DMS79 treated with DMSO at 0.1 percent for 48 hours (cell line): ENCODE results near the gene POLDIP3.
"Not testable (repeated sequence)": the region's sequence is repeated elsewhere in the genome, so short reads cannot be mapped to it uniquely, and the experiment has no call there.

Experiments used
- DNase-seq: peaks from one replicate; lab custom pipeline; 2025; lab: John Stamatoyannopoulos, UW

Gene POLDIP3

DNA sequence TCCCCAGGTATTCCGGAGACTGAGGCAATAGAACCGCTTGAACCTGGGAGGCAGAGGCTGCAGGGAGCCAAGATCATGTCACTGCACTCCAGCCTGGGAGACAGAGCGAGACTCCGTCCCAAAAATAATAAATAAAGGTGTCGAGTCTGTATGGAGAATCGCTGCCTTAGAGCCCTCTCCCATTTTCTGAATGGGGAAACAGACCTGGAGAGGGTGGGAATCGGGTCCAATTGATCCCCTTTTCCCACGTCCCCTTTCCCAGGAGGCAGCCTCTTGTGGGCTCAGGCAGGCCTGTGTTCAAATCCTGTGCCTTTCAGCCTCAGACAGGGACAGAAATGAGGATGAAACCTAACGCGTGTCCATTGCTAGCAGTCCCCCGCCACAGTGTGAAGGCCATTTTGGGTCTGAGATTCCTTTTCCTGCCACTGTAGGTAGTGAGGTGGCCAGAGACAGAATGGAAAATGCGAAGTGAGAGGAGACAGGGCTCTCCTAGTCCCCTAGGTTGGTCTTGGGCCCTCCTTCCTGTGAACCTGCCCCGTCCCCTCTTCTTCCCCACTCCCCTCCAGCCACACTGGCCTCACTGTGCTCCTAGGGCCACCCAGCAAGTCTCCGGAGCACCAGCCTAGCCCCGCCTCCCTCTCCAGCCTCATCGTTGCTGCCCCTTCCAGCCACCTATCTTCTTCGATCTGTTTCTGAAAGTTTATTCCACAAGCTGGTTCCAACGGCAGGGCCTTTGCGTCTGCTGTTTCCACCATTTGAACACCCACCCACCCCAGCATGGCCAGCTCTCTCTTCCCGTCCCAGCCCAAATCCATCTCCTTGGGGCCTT, 2.7 kb upstream of the POLDIP3 start:
- DNase-seq = no peak

DNA sequence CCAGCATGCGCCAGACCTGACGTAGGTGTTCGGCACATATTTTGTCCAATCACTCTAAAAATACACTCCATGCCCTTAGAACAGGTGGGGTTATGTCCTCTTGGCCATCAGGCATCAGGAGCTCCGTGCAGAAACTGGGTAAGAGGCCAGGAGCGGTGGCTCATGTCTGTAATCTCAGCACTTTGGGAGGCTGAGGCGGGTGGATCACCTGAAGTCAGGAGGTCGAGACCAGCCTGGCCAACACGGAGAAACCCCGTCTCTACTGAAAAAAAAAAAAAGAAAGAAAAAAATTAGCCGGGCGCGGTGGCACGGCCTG, 1.1 kb upstream of the POLDIP3 start:
- not testable (repeated sequence) for DNase-seq

DNA sequence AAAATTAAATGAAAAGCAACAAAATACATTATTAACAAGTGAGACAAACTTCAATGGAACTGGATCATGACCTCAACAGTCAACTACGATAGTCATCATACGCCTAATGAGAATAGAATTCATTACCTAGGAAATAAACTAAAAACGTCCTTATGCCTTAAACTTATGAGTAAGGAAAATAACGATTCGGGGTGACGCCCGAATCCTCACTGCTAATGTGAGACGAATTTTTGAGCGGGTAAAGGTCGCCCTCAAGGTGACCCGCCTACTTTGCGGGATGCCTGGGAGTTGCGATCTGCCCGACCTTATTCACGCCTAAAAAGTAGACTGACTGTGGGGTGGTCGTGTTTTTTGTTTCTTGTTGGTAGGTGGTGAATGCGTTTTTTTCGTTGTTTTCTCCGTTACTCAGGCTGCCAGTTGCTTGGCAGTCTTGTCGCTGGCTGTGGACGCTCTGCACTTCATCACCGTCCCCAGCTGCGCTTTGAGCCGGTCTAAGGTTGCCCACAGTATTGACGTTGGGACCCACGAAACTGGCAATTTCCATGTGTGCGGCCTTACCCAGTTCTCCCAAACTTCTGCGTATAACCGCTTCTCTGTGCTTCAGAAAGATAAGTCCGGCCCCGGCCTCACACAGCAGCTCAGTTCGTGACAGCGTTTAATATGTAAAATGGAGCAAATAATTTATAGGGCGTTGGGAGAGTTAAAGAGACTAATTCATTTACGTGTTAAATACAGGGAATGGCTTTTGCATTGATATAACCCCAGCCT, 593 bp upstream of the POLDIP3 start:
- peak; percentile 85 for DNase-seq

DNA sequence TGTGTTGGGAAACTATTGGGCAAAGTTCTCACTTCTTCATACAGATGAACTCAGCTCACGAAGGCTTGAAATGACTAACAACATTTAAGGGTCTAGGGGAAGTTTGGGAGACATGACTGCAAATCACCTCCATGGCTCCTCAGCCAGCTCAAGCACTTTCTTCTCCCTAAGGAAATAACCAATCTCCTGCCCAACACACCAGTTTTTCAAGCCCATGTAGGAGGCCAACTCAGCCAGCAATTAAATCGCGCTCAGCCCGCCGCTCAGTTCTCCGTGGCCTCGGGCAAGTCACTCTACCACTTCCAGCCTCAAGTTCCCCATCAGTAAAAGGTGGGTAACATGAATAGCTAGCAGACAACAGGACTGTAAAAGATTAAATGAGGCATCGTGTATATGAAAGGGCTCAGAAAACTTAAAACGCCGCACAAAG, 796 bp downstream of the POLDIP3 start:
- DNase-seq = no peak

DNA sequence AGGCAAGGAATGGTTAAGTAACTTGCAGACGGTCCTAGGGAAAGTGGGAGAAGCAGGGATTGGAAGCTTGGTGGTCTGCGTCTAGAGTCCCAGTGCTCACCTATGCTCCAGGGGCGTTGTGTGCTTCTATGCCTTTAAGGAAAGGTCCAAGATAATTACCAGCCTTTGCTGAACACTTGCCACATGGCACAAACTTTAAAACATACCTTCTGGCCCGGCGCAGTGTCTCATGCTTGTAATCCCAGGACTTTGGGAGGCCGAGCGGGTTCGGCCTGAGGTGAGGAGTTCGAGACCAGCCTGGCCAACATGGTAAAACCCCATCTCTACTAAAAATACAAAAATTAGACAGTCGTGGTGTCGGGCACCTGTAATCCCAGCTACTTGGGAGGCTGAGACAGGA, 2.3 kb downstream of the POLDIP3 start:
- no peak for DNase-seq

DNA sequence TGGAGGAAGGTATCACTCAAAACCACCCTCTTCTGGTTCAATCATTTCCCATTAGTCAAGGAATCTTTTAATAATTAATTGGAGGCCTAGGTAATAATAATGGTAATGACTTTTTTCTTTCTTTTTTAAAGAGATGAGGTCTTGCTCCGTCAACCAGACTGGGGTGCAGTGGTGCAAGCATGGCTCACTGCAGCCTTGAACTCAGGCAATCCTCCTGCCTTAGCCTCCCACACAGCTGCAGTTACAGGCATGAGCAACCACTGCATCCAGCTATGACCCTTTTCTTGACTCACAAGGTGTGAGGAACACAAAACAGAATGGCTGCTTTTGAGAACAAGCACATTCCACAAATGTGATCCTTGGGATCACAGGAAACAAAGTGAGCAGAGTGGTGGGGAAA, 3.6 kb downstream of the POLDIP3 start:
- no peak for DNase-seq

DNA sequence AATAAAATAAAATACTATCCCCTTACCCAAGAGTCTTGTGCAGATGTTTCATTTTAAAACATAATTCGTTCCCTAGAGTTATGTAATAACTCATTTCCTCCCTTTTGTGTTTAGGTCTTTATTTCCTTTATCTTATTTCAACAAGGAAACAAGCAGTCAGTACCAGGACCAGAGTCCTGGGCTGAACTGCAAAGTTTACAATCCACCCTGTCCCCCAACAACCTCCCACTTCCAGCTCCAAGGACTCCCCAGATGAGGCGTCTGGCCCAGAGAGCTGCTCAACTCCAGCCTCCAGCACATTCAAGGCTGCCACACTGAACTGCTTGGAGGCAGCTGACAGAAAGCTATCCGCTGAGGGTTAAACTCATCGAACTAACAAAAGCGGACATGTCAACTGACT, 4.5 kb downstream of the POLDIP3 start:
- DNase-seq = no peak

DNA sequence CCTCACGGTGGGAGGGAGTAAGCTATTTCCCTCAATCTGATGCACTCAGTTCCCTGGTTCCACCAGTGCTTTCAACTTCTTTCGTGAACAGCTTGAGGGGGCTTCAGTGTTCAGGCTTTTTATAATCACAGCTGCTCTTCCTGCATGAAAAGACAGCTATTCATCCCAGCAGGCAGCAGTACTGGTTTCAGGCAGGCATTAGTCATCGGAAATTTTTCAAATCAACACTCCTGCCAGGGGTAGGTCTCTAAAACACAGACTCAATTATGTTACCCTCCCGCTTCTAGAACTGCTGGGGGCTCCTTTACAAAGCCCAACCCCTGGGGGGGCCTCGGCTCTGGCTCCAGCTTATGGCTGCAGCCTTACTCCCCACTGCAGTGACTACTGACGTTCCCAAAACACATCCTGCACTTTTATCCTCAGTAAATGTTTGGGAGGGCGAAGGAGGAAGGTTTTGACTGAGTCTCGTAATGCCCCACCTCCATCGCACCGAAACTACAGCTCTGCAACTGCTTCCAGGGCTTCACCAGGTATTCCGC, 5.8 kb downstream of the POLDIP3 start:
- DNase-seq = no peak

DNA sequence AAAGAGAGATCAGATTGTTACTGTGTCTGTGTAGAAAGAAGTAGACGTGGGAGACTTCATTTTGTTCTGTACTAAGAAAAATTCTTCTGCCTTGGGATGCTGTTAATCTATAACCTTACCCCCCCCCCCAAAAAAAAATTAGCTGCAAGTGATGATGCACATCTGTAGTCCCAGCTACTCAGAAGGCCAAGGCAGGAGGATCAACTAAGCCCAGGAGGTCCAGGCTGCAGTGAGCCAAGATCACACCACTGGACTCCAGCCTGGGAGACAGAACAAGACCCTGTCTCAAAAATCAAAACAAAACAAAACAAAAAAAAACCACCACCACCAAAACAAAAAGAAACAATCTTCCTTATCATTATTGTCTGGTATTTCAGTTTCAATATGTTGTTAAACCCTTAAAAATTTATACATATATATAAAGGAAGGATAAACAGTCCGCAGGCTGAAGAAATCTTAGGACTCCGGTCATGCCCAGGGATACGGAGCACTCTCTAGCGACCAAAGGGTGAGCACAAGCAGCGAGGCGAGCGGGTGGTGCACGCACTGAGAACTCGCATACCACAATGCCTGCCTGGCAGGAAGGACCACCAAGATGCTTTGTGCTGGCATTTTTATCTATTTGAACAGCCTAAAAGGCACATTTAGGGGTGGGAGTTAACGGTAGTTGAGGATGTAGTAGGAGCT, 6.4 kb downstream of the POLDIP3 start:
- DNase-seq = no peak

DNA sequence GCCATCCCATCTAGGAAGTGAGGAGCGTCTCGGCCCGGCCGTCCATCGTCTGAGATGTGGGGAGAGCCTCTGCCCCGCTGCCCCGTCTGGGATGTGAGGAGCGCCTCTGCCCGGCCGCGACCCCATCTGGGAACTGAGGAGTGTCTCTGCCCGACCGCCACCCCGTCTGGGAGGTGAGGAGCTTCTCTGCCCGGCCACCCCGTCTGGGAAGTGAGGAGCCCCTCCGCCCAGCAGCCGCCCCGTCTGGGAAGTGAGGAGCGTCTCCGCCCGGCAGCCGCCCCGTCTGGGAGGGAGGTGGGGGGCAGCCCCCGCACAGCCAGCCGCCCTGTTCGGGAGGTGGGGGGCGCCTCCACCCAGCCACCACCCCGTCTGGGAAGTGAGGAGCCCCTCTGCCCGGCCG, 7.0 kb downstream of the POLDIP3 start:
- DNase-seq = not testable (repeated sequence)

DNA sequence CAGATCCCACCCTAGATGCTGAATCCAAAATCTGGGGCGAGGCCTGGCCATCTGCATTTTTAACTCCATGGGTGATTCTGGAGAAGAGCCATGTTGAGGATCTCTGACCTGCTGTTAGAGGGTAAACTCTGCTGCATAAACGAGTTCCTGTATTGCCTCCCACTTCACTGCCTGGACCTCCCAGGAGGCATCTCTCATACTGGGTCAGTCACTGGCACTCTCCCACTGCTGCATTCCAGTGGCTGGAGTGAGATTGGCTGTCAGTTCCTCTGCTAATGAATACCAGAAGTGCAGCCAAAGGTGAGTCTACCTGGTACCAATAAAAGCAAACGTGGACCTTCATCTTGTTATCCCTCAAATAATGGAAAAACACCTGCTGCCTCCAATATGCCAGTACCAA, 10.3 kb downstream of the POLDIP3 start:
- DNase-seq = no peak

DNA sequence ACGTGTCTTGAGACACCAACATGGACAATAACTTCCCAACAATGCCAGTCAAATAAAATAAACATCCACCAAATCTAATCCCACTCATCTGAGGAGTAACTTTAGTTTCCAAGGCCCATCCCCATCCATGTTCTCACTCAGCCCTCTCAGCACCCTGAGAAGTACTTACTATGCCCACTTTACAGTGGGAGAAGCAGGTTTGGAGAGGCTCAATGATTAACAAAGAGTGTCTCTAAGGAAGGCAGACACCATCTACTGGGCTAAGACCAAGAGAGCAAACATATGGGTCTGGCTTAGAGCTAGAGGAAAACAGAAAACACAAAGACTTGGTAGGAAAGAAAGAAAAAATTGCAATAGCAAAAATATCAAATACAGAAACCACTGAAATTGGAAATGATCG, 11.3 kb downstream of the POLDIP3 start:
- DNase-seq = no peak

DNA sequence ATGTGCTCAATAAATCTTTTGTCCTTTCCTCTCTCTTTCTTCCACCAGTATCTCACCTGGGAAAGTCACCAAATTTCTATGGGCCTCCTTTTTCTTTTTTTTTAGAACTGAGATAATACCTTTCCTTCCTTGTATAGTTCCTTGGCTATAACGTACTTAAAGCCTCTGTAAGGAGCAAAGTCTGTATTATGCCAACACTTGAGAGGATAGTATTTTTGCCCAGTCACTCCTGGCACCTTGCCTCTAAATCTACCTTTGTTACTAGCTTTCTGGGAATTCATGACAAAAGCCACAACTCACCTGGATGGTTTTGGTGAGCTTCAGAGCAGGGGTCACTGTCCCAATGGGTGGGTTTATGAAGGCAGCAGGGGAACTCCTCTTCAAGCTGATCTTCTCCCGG, 12.2 kb downstream of the POLDIP3 start:
- DNase-seq = no peak

DNA sequence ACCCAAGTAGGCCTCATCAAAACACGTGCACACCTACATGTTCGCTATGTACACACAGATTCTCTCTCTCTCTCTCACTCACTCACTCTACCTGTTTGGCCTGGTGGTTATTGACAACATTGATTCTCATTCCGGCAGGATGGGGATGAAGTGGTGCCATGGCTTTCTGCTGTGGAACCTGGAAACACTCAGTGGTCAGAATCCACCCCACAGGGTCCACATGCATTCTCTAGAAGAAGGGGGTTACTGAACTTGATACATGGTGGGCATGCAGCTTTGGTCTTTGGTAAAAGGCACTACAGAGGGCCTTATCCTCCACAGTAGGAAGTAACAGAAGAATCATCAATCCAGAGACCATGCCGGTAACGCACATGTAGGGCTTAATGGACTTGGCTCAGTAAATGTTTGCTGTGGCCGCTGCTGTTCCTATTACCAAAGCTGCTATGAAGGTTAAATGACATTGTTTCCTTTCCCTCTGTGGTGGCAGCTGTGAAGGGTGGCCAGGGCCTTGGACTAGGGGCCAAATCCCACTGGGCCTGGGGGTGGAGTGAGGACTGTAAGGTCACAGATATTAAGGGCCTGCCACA, 12.7 kb downstream of the POLDIP3 start:
- no peak for DNase-seq

DNA sequence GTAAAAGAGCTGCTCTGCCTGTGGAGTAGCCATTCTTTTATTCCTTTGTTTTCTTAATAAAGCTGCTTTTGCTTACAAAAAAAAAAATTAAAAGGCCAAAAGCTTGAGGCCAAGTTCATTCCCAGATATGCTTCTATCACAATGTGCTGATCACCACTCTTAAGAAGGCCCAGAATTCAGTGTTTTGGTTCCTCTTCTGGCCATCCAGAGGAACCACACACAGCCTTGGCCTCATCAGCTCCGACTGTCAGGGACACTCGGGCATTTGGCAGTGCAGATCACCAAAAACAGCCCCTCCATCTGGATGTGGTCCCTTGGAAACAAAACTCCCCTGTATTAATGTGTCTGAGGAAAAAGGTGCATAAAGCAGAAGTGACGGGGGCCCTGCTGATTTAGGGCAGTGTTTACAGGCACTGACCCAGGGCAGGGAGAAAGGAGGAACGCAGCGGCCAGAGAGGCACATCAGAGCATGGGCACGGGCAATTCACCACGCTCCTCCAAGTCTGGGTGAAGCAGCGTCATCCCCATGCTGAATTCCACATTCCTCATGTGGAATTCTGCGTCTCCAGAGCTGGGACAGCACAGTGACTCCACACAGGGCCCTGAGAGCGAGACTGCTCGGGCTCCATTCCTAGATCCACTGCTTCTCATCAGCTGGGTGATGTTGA, 17.7 kb downstream of the POLDIP3 start:
- no peak for DNase-seq

DNA sequence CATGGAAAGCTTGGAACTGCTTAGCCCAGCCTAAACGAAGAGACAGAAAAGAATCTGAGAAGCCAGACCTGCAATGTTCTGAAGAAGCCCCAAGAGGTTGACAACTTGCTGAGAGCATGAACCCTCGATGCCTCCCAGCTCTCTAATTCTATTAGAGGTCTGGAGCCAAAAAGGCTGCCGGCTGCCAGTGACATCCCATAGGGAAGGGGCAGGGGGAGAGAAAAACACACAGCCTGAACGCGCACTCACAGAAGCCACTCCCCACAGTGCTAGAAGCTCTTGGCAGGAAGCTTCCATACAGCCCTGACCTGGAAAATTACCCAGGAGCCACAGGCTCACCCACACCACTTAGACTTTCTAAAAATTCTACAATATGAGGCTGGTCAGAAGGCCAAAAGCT, 18.3 kb downstream of the POLDIP3 start:
- DNase-seq = no peak

DNA sequence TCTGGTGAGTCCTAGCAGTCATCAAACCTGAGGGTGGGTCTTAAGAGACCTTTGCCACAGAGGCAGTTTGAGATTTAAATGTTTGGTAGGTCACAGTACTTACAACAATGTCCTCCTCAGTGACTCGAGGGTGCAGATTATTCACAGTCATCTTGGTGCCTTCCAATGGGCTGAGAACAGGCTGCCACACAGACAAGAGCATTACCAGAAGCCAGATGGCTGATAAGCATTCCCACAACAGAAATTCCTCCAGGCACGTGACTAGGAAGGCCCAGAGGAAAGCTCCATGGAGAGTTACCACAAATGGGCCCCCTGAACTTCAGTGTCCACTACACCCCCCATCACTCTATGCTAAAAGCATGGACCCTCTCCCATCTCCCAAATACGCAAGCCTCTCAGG, 19.2 kb downstream of the POLDIP3 start:
- no peak for DNase-seq

DNA sequence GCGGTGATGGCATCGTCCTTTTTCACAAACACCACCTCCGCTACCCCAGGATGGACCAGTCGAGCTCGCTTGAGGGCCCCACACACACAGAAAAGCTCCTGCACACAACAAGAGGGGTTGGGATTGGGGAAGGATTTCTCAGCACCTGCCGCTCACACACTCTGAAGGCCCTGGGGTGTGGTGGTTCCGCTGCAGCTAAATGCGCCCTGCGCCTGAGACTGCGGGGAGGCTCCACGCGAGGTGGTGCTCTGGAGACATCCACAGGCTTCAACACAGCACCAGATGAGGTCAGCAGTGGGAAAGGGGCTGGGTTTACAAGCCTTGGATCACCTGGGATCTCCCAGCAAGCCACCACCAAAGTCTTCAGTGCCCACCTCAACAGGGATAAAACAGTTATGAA, 22.7 kb downstream of the POLDIP3 start:
- DNase-seq = no peak

DNA sequence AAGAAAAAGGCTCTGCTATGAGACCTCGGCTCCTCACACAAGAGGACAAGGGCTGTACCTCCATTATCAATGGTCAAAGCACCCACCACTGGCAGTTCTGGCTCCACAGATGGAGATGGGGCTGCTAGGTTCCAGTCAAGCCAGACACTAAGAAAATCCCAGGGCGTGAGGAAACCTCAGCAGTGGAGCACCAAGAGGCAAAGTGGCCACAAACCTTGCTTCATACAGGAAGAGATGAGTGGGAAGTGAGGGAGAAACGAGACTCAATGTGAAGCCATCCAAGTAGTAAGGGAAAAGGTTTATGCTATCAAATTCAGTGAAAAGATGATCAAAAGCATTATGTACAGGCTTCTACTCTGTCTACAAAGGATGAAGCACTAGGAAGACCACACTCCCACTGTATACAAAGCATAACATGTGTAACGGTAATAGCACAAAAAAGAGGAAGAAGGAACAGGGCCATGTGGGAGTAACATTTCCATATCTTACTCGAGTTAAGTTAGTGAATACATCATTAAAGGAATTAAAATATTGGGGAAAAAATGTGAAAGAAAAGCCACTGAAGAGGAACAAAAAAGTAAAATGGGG, 27.0 kb downstream of the POLDIP3 start:
- DNase-seq = no peak

DNA sequence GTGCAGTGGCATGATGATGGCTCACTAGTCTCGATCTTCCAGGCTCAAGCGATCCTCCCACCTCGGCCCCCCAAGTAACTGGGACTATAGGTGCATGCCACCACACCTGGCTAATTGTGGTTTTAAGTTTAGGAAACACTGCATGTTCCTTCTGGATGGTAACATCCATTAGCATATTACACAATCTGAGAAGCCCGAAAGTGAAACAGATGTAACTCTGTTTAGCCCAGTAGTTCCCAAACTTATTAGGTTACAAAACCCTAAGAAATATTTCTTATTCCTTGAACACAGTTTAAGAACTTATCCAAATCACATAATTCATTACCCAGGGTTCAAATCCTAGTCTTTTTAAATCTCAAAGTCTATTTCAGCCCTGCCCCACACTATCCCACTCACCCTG, 28.3 kb downstream of the POLDIP3 start:
- no peak for DNase-seq

DNA sequence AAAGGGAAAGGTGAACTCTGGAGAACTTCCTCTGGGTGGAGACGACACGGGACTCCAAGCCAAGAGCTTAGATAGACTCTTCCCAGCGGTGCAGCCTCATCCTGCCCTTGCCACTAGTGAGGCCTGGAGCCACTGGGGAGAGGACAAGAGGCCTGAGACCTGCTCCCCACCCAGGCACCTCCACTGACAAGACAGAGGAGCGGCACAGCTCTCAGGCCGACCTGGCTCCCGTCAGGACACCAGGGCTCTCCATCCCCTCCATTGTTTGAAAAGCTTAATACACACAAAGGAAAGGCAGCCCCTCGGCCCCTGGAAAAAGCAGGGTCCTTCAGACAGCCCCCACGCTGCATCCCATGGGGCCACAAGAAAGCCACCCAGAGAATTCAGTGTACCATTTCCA, 29.6 kb downstream of the POLDIP3 start:
- no peak for DNase-seq
